Activated CD8-positive, alpha-beta T cell treated with anti-CD3 and anti-CD28 coated beads, Interleukin-2, amount 10 ng/mL, durations not matched to agents 7 days and 5 days (primary cell): ENCODE data around the gene CLPTM1. TPM values are rescaled to one million over a fixed set of nuclear protein-coding genes. Genes with fewer than 3 reads are reported as not detected.
A peak's percentile ranks its signal among the peaks of the same experiment; 100 is the strongest.

Experiments used
- ATAC-seq: fragments of 150-1000 bp; cut with Tn5 transposase; one replicate; pipeline ENCODE4 v1.10.0; 2021; ENCODE audit warnings: moderate library complexity
- CTCF ChIA-PET: fragments of 350-600 bp; sonication (Branson Sonifier 250); formaldehyde crosslinking; loops from one replicate; lab custom pipeline; 2021; ENCODE audit warnings: antibody characterized with exemption; lab: Charles Lee
- POLR2A ChIA-PET: fragments of 350-600 bp; sonication (Branson Sonifier 250); formaldehyde crosslinking; loops from one replicate; lab custom pipeline; 2021; ENCODE audit warnings: antibody characterized with exemption; lab: Charles Lee
- DNase-seq: peaks from one replicate; pipeline ENCODE4 v3.0.0-alpha.2; 2020
- H3K27ac Mint-ChIP-seq: one replicate; pipeline ENCODE4 v1.8.0; 2021; ENCODE audit warnings: mild to moderate bottlenecking, mixed read lengths
- H3K27me3 Mint-ChIP-seq: one replicate; pipeline ENCODE4 v1.8.0; 2021; ENCODE audit warnings: low read depth, mixed read lengths
- H3K36me3 Mint-ChIP-seq: one replicate; pipeline ENCODE4 v1.8.0; 2021; ENCODE audit warnings: low read depth, mixed read lengths
- H3K4me1 Mint-ChIP-seq: one replicate; pipeline ENCODE4 v1.8.0; 2021; ENCODE audit warnings: low read depth, mixed read lengths
- H3K4me3 Mint-ChIP-seq: one replicate; pipeline ENCODE4 v1.8.0; 2021; ENCODE audit warnings: mild to moderate bottlenecking, mixed read lengths
- H3K9me3 Mint-ChIP-seq: one replicate; pipeline ENCODE4 v1.8.0; 2022; ENCODE audit warnings: mixed read lengths; ENCODE audit not compliant: insufficient read depth
- total RNA-seq, 2 experiments: library from RNA; stranded (reverse); gene quantifications; one replicate each; pipeline ENCODE4 v1.2.3, GENCODE V29; 2021

Gene CLPTM1
- total RNA-seq, 2 experiments from 2014 or later: 65.5 to 67.8 TPM

- no peak for DNase-seq
- H3K4me1 Mint-ChIP-seq: peaks cover 2% of the 10 kb centered on the region
- POLR2A ChIA-PET: no interaction called here
- no peaks in the 10 kb centered on the region for H3K36me3 Mint-ChIP-seq
- H3K4me3 Mint-ChIP-seq: no peak overlapping the region
- H3K9me3 Mint-ChIP-seq: no peaks in the 10 kb centered on the region
- CTCF ChIA-PET: no interaction called here
- H3K27ac Mint-ChIP-seq: no peak overlapping the region
- no peak for ATAC-seq
- H3K27me3 Mint-ChIP-seq: no peaks in the 10 kb centered on the region
Observed at GRCh38 chr19:44947041-44947581, 8.1 kb upstream of the CLPTM1 start.

GRCh38 chr19:44948237-44948636 is 6.9 kb upstream of the CLPTM1 start:
- Mint-ChIP-seq H3K9me3 (no peaks in the 10 kb centered on the region), H3K36me3 (no peaks in the 10 kb centered on the region), H3K27ac (no peak overlapping the region), H3K27me3 (no peaks in the 10 kb centered on the region), H3K4me3 (no peak overlapping the region), H3K4me1 (peaks cover 2% of the 10 kb centered on the region)
- POLR2A ChIA-PET: no interaction called here
- CTCF ChIA-PET: no interaction called here
- no peak for DNase-seq
- ATAC-seq: no peak

- no peak for DNase-seq
- ATAC-seq: no peak
- H3K4me1 Mint-ChIP-seq: peaks cover 7% of the 10 kb centered on the region
- no peaks in the 10 kb centered on the region for H3K27me3 Mint-ChIP-seq
- no peak overlapping the region for H3K27ac Mint-ChIP-seq
- ChIA-PET POLR2A (no interaction called here), CTCF (no interaction called here)
- no peaks in the 10 kb centered on the region for H3K9me3 Mint-ChIP-seq
- H3K36me3 Mint-ChIP-seq: no peaks in the 10 kb centered on the region
- no peak overlapping the region for H3K4me3 Mint-ChIP-seq
Observed at GRCh38 chr19:44948763-44949374, 6.3 kb upstream of the CLPTM1 start.

GRCh38 chr19:44949550-44949949 is 5.6 kb upstream of the CLPTM1 start:
- ChIA-PET POLR2A (no interaction called here), CTCF (no interaction called here)
- no peaks in the 10 kb centered on the region for H3K9me3 Mint-ChIP-seq
- no peak overlapping the region for H3K4me3 Mint-ChIP-seq
- ATAC-seq (no peak), DNase-seq (no peak)
- H3K36me3 Mint-ChIP-seq: no peaks in the 10 kb centered on the region
- peaks cover 11% of the 10 kb centered on the region for H3K4me1 Mint-ChIP-seq
- no peak overlapping the region for H3K27ac Mint-ChIP-seq
- no peaks in the 10 kb centered on the region for H3K27me3 Mint-ChIP-seq

GRCh38 chr19:44951179-44952159 is 3.7 kb upstream of the CLPTM1 start:
- POLR2A ChIA-PET: no interaction called here
- ATAC-seq: no peak
- no peak overlapping the region for H3K27ac Mint-ChIP-seq
- H3K9me3 Mint-ChIP-seq: no peaks in the 10 kb centered on the region
- no peaks in the 10 kb centered on the region for H3K27me3 Mint-ChIP-seq
- H3K4me3 Mint-ChIP-seq: no peak overlapping the region
- CTCF ChIA-PET: interaction anchor here (0.8 to 2.9 kb wide), 8 partner anchors 8 to 228 kb away, joined by 3 to 34 read pairs (median 4); partner anchors contain the start of genes APOC1 and APOE
- H3K4me1 Mint-ChIP-seq: peaks cover 20% of the 10 kb centered on the region
- no peaks in the 10 kb centered on the region for H3K36me3 Mint-ChIP-seq
- peak; percentile 79 for DNase-seq

GRCh38 chr19:44954278-44954648 is 917 bp upstream of the CLPTM1 start:
- H3K36me3 Mint-ChIP-seq: no peaks in the 10 kb centered on the region
- no peak for DNase-seq
- no peak for ATAC-seq
- ChIA-PET CTCF (interaction anchor here (1.1 to 2.9 kb wide), 5 partner anchors 43 to 300 kb away, joined by 3 to 34 read pairs (median 5); partner anchors contain the start of genes APOE and CLASRP), POLR2A (interaction anchor here (0.7 to 1.5 kb wide), 6 partner anchors 10 to 204 kb away, joined by 3 to 9 read pairs (median 4); partner anchors contain the start of genes APOC1, RELB and TOMM40)
- H3K4me1 Mint-ChIP-seq: peaks cover 39% of the 10 kb centered on the region
- peak overlapping the region; percentile 98 for H3K27ac Mint-ChIP-seq
- no peaks in the 10 kb centered on the region for H3K9me3 Mint-ChIP-seq
- peak overlapping the region; percentile 95 for H3K4me3 Mint-ChIP-seq
- no peaks in the 10 kb centered on the region for H3K27me3 Mint-ChIP-seq

GRCh38 chr19:44955505-44956439 is 592 bp downstream of the CLPTM1 start:
- Mint-ChIP-seq H3K4me3 (peak overlapping the region; percentile 95), H3K4me1 (peaks cover 39% of the 10 kb centered on the region), H3K27me3 (no peaks in the 10 kb centered on the region), H3K36me3 (no peaks in the 10 kb centered on the region), H3K9me3 (no peaks in the 10 kb centered on the region), H3K27ac (peak overlapping the region; percentile 98)
- ChIA-PET POLR2A (interaction anchor here (1.0 to 1.3 kb wide), 3 partner anchors 9 to 65 kb away, joined by 3 to 5 read pairs (median 3); partner anchors contain the start of gene TOMM40), CTCF (interaction anchor here (1.1 to 1.9 kb wide), 2 partner anchors 83 to 104 kb away, joined by 4 to 5 read pairs; partner anchors contain the start of gene CLASRP)
- no peak for ATAC-seq
- no peak for DNase-seq

- Mint-ChIP-seq H3K4me1 (peaks cover 39% of the 10 kb centered on the region), H3K27ac (no peak overlapping the region), H3K27me3 (no peaks in the 10 kb centered on the region), H3K9me3 (no peaks in the 10 kb centered on the region), H3K36me3 (peaks cover 3% of the 10 kb centered on the region), H3K4me3 (no peak overlapping the region)
- CTCF ChIA-PET: interaction anchor here (0.5 to 1.9 kb wide), 3 partner anchors 55 to 117 kb away, joined by 3 to 4 read pairs (median 3); no protein-coding TSS in a partner anchor
- no peak for DNase-seq
- POLR2A ChIA-PET: interaction anchor here (0.9 kb wide), 1 partner anchor 43 kb away, joined by 3 read pairs; no protein-coding TSS in a partner anchor
- no peak for ATAC-seq
Observed at GRCh38 chr19:44957526-44957925, 2.3 kb downstream of the CLPTM1 start.

GRCh38 chr19:44958090-44958489 is 2.9 kb downstream of the CLPTM1 start:
- Mint-ChIP-seq H3K36me3 (peaks cover 3% of the 10 kb centered on the region), H3K4me1 (peaks cover 39% of the 10 kb centered on the region), H3K27me3 (no peaks in the 10 kb centered on the region), H3K4me3 (no peak overlapping the region), H3K27ac (no peak overlapping the region), H3K9me3 (no peaks in the 10 kb centered on the region)
- ChIA-PET POLR2A (interaction anchor here (0.9 kb wide), 1 partner anchor 43 kb away, joined by 3 read pairs; no protein-coding TSS in a partner anchor), CTCF (interaction anchor here (1.3 kb wide), 1 partner anchor 167 kb away, joined by 3 read pairs; no protein-coding TSS in a partner anchor)
- ATAC-seq: no peak
- no peak for DNase-seq

- H3K27me3 Mint-ChIP-seq: no peaks in the 10 kb centered on the region
- H3K36me3 Mint-ChIP-seq: peaks cover 6% of the 10 kb centered on the region
- ChIA-PET CTCF (interaction anchor here (1.0 kb wide), 1 partner anchor 29 kb away, joined by 3 read pairs; no protein-coding TSS in a partner anchor), POLR2A (interaction anchor here (0.6 kb wide), 1 partner anchor 257 kb away, joined by 4 read pairs; no protein-coding TSS in a partner anchor)
- H3K4me1 Mint-ChIP-seq: peaks cover 29% of the 10 kb centered on the region
- no peak overlapping the region for H3K4me3 Mint-ChIP-seq
- DNase-seq: no peak
- no peaks in the 10 kb centered on the region for H3K9me3 Mint-ChIP-seq
- no peak for ATAC-seq
- H3K27ac Mint-ChIP-seq: no peak overlapping the region
Observed at GRCh38 chr19:44959691-44960090, 4.5 kb downstream of the CLPTM1 start.
